Caco-2 (cell line): ENCODE results near the gene IL2RA. TPM values are rescaled to one million over a fixed set of nuclear protein-coding genes. Genes with fewer than 3 reads are reported as not detected.

Experiments used
- BruUV-seq: library from RNA; stranded (reverse); fragments of 400-500 nt; replicated peaks from 2 replicates; lab custom pipeline; 2021; lab: Mats Ljungman, UMichigan
- CTCF ChIA-PET: fragments of 300-600 bp; sonication (Branson Sonifier 250); formaldehyde crosslinking; loops from one replicate; lab custom pipeline; 2022; ENCODE audit warnings: antibody characterized with exemption; lab: Charles Lee
- POLR2A ChIA-PET: fragments of 300-600 bp; sonication (Branson Sonifier 250); formaldehyde crosslinking; loops from one replicate; lab custom pipeline; 2022; ENCODE audit warnings: antibody characterized with exemption; lab: Charles Lee
- DNase-seq, 2 experiments: peaks; one replicate each; pipeline versions ENCODE4 v3.0.0 to v3.0.0-alpha.2; 2020 to 2022
- H3K27me3 ChIP-seq: replicated peaks from 2 replicates; pipeline ENCODE4 v1.6.0; 2011; ENCODE audit warnings: low read length; ENCODE audit not compliant: control insufficient read depth, insufficient read depth
- H3K36me3 ChIP-seq: 2 replicates; pipeline ENCODE4 v1.5.1; 2011; ENCODE audit warnings: low read length; ENCODE audit not compliant: control insufficient read depth, insufficient read depth
- H3K4me1 ChIP-seq: fragments of 250-450 bp; sonication (Bioruptor Pico); 2 replicates; pipeline ENCODE4 v1.5.1; 2020; ENCODE audit warnings: mild to moderate bottlenecking
- H3K4me3 ChIP-seq: 2 replicates; pipeline ENCODE4 v1.5.1; 2011; ENCODE audit warnings: low read depth, mild to moderate bottlenecking, control low read depth, low read length
- H3K9me3 ChIP-seq: fragments of 250-450 bp; sonication (Bioruptor Pico); 2 replicates; pipeline ENCODE4 v1.5.1; 2020; ENCODE audit warnings: mild to moderate bottlenecking, moderate library complexity
- H3K27ac Mint-ChIP-seq: one replicate; pipeline ENCODE4 v1.8.0; 2022; ENCODE audit warnings: mixed read lengths; ENCODE audit not compliant: unreplicated experiment
- H3K27me3 Mint-ChIP-seq: one replicate; pipeline ENCODE4 v1.8.0; 2022; ENCODE audit warnings: mixed read lengths; ENCODE audit not compliant: insufficient read depth, unreplicated experiment
- H3K36me3 Mint-ChIP-seq: one replicate; pipeline ENCODE4 v1.8.0; 2022; ENCODE audit warnings: mild to moderate bottlenecking, mixed read lengths; ENCODE audit not compliant: insufficient read depth, unreplicated experiment
- H3K4me1 Mint-ChIP-seq: one replicate; pipeline ENCODE4 v1.8.0; 2022; ENCODE audit warnings: low read depth, mixed read lengths; ENCODE audit not compliant: unreplicated experiment
- H3K4me3 Mint-ChIP-seq: one replicate; pipeline ENCODE4 v1.8.0; 2022; ENCODE audit warnings: mild to moderate bottlenecking, moderate library complexity, mixed read lengths; ENCODE audit not compliant: unreplicated experiment
- H3K9me3 Mint-ChIP-seq: one replicate; pipeline ENCODE4 v1.8.0; 2022; ENCODE audit warnings: mixed read lengths; ENCODE audit not compliant: unreplicated experiment
- CTCF ChIP-seq, 2 experiments: fragments of 200-600 bp in 1 of 2; IDR thresholded peaks; 1 replicate in 1 of 2; 2 replicates in 1 of 2; pipeline versions ENCODE4 v1.5.1 to v1.8.0; 2011 to 2022; ENCODE audit warnings: antibody characterized with exemption in 1 of 2, control low read depth in 1 of 2, inconsistent platforms in 1 of 2, low read depth in 1 of 2, low read length in 1 of 2, mild to moderate bottlenecking in 1 of 2, moderate library complexity in 1 of 2; ENCODE audit not compliant: insufficient read depth in 1 of 2, severe bottlenecking in 1 of 2, unreplicated experiment in 1 of 2
- intact Hi-C: fragments of 100-400 bp; cut with micrococcal nuclease; formaldehyde crosslinking; loops from one replicate; pipeline ENCODE4 v1.10.0; 2022; ENCODE audit not compliant: unreplicated experiment
- total RNA-seq: library from RNA; stranded (reverse); gene quantifications from 2 replicates; pipeline ENCODE4 v1.2.3, GENCODE V29; 2022

IL2RA gene
- total RNA-seq, 1 experiment from 2014 or later, result not detected

GRCh38 chr10:6012121-6012905 lies 49.9 kb downstream of the IL2RA start:
- ChIA-PET CTCF (no interaction called here), POLR2A (no interaction called here)
- no peak for TF ChIP-seq CTCF (IDR thresholded peaks at IDR 0.05; ENCODE audit: insufficient read depth in 1 of 2, low read depth in 1 of 2, low read length in 1 of 2, severe bottlenecking in 1 of 2, unreplicated experiment in 1 of 2)
- H3K36me3 ChIP-seq, result no peaks in the 10 kb centered on the region
- peaks cover 11% of the 10 kb centered on the region for H3K9me3 Mint-ChIP-seq
- no peaks in the 10 kb centered on the region for H3K4me1 Mint-ChIP-seq
- no peak overlapping the region for H3K4me3 ChIP-seq
- intact Hi-C loops, result no loop called here
- H3K4me3 Mint-ChIP-seq, result no peak overlapping the region
- 0 out of 2 replicates have a peak, but pooled peaks cover 1% of the 10 kb centered on the region for H3K9me3 ChIP-seq
- H3K4me1 ChIP-seq, result no peaks in the 10 kb centered on the region
- no peaks in the 10 kb centered on the region for H3K36me3 Mint-ChIP-seq
- BruUV-seq, result no TSS peak
- no peaks in the 10 kb centered on the region for H3K27me3 ChIP-seq
- H3K27ac Mint-ChIP-seq, result no peak overlapping the region
- DNase-seq, result no peak
- H3K27me3 Mint-ChIP-seq, result peaks cover 3% of the 10 kb centered on the region

GRCh38 chr10:6011558-6011957 lies 50.6 kb downstream of the IL2RA start:
- Mint-ChIP-seq H3K27ac (no peak overlapping the region), H3K4me3 (no peak overlapping the region), H3K4me1 (no peaks in the 10 kb centered on the region), H3K36me3 (no peaks in the 10 kb centered on the region), H3K9me3 (peaks cover 19% of the 10 kb centered on the region), H3K27me3 (peaks cover 7% of the 10 kb centered on the region)
- TF ChIP-seq CTCF (IDR thresholded peaks at IDR 0.05; ENCODE audit: insufficient read depth in 1 of 2, low read depth in 1 of 2, low read length in 1 of 2, severe bottlenecking in 1 of 2, unreplicated experiment in 1 of 2), result no peak
- intact Hi-C loops, result no loop called here
- Histone ChIP-seq H3K9me3 (0 out of 2 replicates have a peak, but pooled peaks cover 4% of the 10 kb centered on the region), H3K4me1 (no peaks in the 10 kb centered on the region), H3K27me3 (no peaks in the 10 kb centered on the region), H3K4me3 (no peak overlapping the region), H3K36me3 (no peaks in the 10 kb centered on the region)
- no TSS peak for BruUV-seq
- POLR2A ChIA-PET, result no interaction called here
- CTCF ChIA-PET, result no interaction called here
- DNase-seq, result no peak

- Histone ChIP-seq H3K9me3 (0 out of 2 replicates have a peak, but pooled peaks cover 4% of the 10 kb centered on the region), H3K27me3 (no peaks in the 10 kb centered on the region), H3K4me1 (no peaks in the 10 kb centered on the region), H3K4me3 (no peak overlapping the region), H3K36me3 (no peaks in the 10 kb centered on the region)
- no peak for TF ChIP-seq CTCF (IDR thresholded peaks at IDR 0.05; ENCODE audit: insufficient read depth in 1 of 2, low read depth in 1 of 2, low read length in 1 of 2, severe bottlenecking in 1 of 2, unreplicated experiment in 1 of 2)
- intact Hi-C loops, result no loop called here
- Mint-ChIP-seq H3K27me3 (peaks cover 12% of the 10 kb centered on the region), H3K4me3 (no peak overlapping the region), H3K9me3 (peaks cover 21% of the 10 kb centered on the region), H3K27ac (no peak overlapping the region), H3K4me1 (no peaks in the 10 kb centered on the region), H3K36me3 (no peaks in the 10 kb centered on the region)
- DNase-seq, result no peak
- no TSS peak for BruUV-seq
- ChIA-PET POLR2A (no interaction called here), CTCF (interaction anchor here (0.7 kb wide), 2 partner anchors 30 to 392 kb away, joined by 3 read pairs; no protein-coding TSS in a partner anchor)
These were observed 51.6 kb downstream of the IL2RA start for GRCh38 chr10:6010569-6010968.
